K562 treated with DMSO at 1 percent for 12 hours (cell line): ENCODE measurements around the gene METAP1. TPM values are rescaled to one million over a fixed set of nuclear protein-coding genes. Genes with fewer than 3 reads are reported as not detected.

Experiments used
- total RNA-seq: library from RNA; unstranded; fragments of 300-600 nt; gene quantifications from 2 replicates; pipeline ENCODE4 v1.2.3, GENCODE V29; 2022; ENCODE audit not compliant: insufficient read depth

The METAP1 gene
- 20.0 and 46.2 TPM in 2 replicates for total RNA-seq

DNA sequence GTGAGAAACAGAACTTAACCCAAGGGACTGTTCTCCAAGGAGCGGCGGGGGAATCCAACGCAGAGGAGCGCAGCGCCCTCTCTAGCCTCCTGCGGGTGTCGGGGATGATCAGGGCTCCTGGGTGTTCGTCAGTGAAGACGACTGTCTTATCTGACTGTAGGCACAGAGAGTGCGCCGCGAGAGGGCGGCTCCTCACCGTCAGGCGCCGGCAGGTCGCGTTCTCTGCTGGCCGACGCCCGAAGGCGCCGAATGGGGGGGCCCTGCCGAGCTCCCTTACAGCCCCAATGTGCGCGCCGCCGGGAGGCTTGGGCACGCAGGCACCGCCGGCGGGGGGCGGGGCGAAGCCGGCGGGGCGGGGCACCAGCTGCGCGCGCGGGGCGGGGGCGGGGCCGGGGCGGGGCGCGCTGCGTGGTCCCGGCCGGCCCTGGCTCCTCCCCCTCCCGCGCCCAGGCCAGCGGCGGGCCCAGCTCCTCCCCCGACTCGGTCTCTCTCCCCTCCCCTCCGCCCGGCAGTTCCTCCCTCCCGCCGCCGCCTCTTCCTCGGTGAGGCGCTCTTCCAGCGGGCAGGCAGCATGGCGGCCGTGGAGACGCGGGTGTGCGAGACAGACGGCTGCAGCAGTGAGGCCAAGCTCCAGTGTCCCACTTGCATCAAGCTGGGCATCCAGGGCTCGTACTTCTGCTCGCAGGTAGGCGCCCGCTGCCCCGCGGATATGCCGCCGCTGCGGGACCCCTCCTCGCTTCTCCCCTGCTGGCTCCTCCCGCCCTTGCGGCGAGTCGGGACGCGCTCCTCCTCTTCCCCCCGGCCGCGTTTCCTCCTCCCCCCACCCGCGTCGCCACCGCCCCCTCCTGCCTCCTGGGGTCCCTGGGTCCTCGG, at the start of gene METAP1:
METAP1 (plus strand) TSS at position 539 of the 873 bp plus-strand sequence; CDS start at position 572, 33 bp downstream.

DNA sequence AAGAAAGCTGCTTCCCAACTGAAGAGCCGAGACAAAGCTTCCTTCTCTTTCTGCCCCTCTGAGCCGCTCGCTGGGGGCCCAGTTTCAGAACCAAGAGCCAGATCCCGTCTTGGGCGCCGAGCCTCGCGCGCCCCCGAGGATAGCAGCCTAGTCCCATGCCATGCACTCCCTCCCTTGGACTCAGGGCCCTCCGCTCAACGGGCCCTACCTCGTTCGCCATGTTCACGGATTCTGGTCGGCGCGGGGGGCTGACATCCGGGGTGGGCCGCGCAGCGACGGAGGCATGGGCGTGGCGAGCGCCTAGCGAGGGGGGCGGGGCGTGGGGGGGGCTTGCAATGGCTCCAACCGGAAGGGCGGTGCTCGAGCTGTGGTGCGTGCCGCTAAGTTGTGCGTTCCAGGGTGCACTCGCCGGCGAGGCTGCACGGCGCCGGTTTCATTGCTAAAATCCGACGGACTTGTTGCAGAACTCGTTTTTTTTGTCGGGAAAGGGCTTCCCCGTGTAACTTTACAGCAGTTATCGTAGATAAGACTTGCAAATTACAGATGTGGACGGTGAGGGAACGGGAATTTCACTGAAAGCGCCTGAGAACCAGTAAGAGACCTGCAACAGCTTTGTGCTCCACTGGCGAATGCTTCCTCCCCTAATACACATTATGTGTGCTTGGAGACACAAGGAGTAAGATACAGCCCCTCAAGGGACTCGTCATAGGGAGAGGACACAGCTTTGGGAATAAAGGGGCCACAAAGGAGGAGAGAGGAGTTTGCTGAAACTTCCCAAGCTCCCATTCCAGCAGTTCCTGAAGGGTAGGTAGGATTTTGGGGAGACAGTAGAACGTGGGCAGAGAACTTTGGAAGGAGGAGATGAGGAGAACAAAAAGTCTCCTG, 93.2 kb downstream of the METAP1 start, which contains the start of gene ADH5:
ADH5 (minus strand) TSS at position 308 of the 885 bp plus-strand sequence; CDS start at position 220, 88 bp downstream.

Other genes with a start within 250 kb of the METAP1 start
- 40.7 and 65.2 TPM in 2 replicates for gene EIF4E, start 66.6 kb upstream of the METAP1 start, total RNA-seq
- gene ADH5, start 93.1 kb downstream of the METAP1 start, total RNA-seq = 93.9 and 110 TPM in 2 replicates
- not detected in 2 replicates for gene ADH4, start 148.6 kb downstream of the METAP1 start, total RNA-seq
- not detected in 2 replicates for gene ADH6, start 223.5 kb downstream of the METAP1 start, total RNA-seq